K562 (cell line): Measurements from ENCODE around the gene RECQL5. TPM values are rescaled to one million over a fixed set of nuclear protein-coding genes. Genes with fewer than 3 reads are reported as not detected.

ENCODE experiments used
- ATAC-seq: fragments of 200-7000 bp; cut with Tn5 transposase; 3 replicates; pipeline ENCODE4 v1.9.1; 2020; ENCODE audit warnings: moderate library complexity
- BruUV-seq: library from RNA; stranded (reverse); fragments of 400-500 nt; replicated peaks from 2 replicates; lab custom pipeline; 2021; lab: Mats Ljungman, UMichigan
- CTCF ChIA-PET: fragments of 300-600 bp; formaldehyde crosslinking; extraction: SDS; loops from one replicate; lab custom pipeline; 2021; ENCODE audit warnings: low intra/inter-chr PET ratio; lab: Yijun Ruan, JAX
- POLR2A ChIA-PET: fragments of 300-600, 350-650 bp; sonication (Branson Sonifier 250); formaldehyde crosslinking; extraction: SDS; loops from one replicate; lab custom pipeline; 2021; ENCODE audit warnings: antibody characterized with exemption, inconsistent platforms; lab: Yijun Ruan, JAX
- DNase-seq, 4 experiments: peaks; one replicate each; pipeline versions ENCODE4 v3.0.0 to v3.0.0-alpha.2; 2011 to 2018; ENCODE audit warnings: low spot score in 3 of 4, mixed read lengths in 3 of 4; ENCODE audit errors: extremely low read depth in 1 of 4
- FAIRE-seq: peaks from 2 replicates; lab custom pipeline; 2011; peaks lifted over from hg19 to GRCh38; lab: Jason Lieb, UNC
- H2AFZ ChIP-seq: 2 replicates; pipeline ENCODE4 v1.6.0; 2011; ENCODE audit warnings: low read depth, low read length, control low read depth, inconsistent platforms
- H3K27ac ChIP-seq: fragments of 200-600 bp; 3 replicates; pipeline ENCODE4 v1.8.0; 2011; ENCODE audit warnings: low read depth, mild to moderate bottlenecking, control low read depth, inconsistent platforms, low read length, moderate library complexity, mixed read lengths; ENCODE audit errors: extremely low read depth
- H3K27me3 ChIP-seq, 2 experiments: fragments of 300-600 bp in 1 of 2; 2 replicates in 1 of 2; 3 replicates in 1 of 2; pipeline versions ENCODE4 v1.6.0 to v1.8.0; 2011; ENCODE audit warnings: inconsistent platforms in 2 of 2, low read length in 2 of 2, mild to moderate bottlenecking in 1 of 2, mixed read lengths in 1 of 2, moderate library complexity in 1 of 2; ENCODE audit not compliant: control insufficient read depth in 2 of 2, insufficient read depth in 2 of 2
- H3K36me3 ChIP-seq: fragments of 300-600 bp; 3 replicates; pipeline ENCODE4 v1.8.0; 2011; ENCODE audit warnings: mild to moderate bottlenecking, low read length, inconsistent platforms; ENCODE audit not compliant: control insufficient read depth, insufficient read depth
- H3K4me1 ChIP-seq, 2 experiments: fragments of 200-600 bp in 1 of 2; replicated peaks in 1 of 2; 2 replicates in 1 of 2; 3 replicates in 1 of 2; pipeline versions ENCODE4 v1.5.1 to v1.8.0; 2011; ENCODE audit warnings: inconsistent platforms in 2 of 2, low read length in 2 of 2, mild to moderate bottlenecking in 1 of 2, mixed read lengths in 1 of 2, moderate library complexity in 1 of 2; ENCODE audit not compliant: control insufficient read depth in 2 of 2, insufficient read depth in 2 of 2
- H3K4me2 ChIP-seq: 2 replicates; pipeline ENCODE4 v1.6.1; 2011; ENCODE audit warnings: low read length, control low read depth, inconsistent platforms, mixed read lengths; ENCODE audit not compliant: insufficient read depth
- H3K4me3 ChIP-seq: fragments of 200-600 bp; sonication (generic), shearing (Covaris generic); 2 replicates; pipeline ENCODE4 v1.5.1; 2016; ENCODE audit warnings: control low read depth, inconsistent platforms
- H3K79me2 ChIP-seq: fragments of 200-600 bp; 3 replicates; pipeline ENCODE4 v1.8.0; 2011; ENCODE audit warnings: low read length, inconsistent platforms; ENCODE audit not compliant: control insufficient read depth, insufficient read depth
- H3K9ac ChIP-seq, 2 experiments: 2 replicates each; pipeline versions ENCODE4 v1.6.0 to v1.6.1; 2011; ENCODE audit warnings: low read depth in 2 of 2, low read length in 2 of 2, control low read depth in 1 of 2, inconsistent platforms in 1 of 2, mild to moderate bottlenecking in 1 of 2, mixed read lengths in 1 of 2; ENCODE audit not compliant: insufficient read depth in 1 of 2
- H3K9me1 ChIP-seq: one replicate; pipeline ENCODE4 v1.6.0; 2011; ENCODE audit warnings: inconsistent platforms, mild to moderate bottlenecking, low read length, moderate library complexity; ENCODE audit not compliant: control insufficient read depth, insufficient read depth
- H3K9me3 ChIP-seq: replicated peaks from 2 replicates; pipeline ENCODE4 v1.5.1; 2011; ENCODE audit warnings: low read depth, low read length, inconsistent platforms; ENCODE audit not compliant: control insufficient read depth, insufficient read depth
- H4K20me1 ChIP-seq: replicated peaks from 2 replicates; pipeline ENCODE4 v1.6.1; 2011; ENCODE audit warnings: low read length, inconsistent platforms, mixed read lengths; ENCODE audit not compliant: control insufficient read depth, insufficient read depth
- ARID1B ChIP-seq: fragments of 450-650 bp; IDR thresholded peaks from 2 replicates; pipeline ENCODE4 v1.6.1; 2016; ENCODE audit warnings: antibody characterized with exemption, mild to moderate bottlenecking, inconsistent platforms
- CBFA2T2 ChIP-seq: fragments of 450-650 bp; conservative IDR thresholded peaks from 2 replicates; pipeline ENCODE4 v1.6.1; 2017; ENCODE audit warnings: mild to moderate bottlenecking
- CBFA2T3 ChIP-seq: fragments of 450-650 bp; IDR thresholded peaks from 2 replicates; pipeline ENCODE4 v1.6.1; 2017
- DPF2 ChIP-seq: fragments of 450-650 bp; IDR thresholded peaks from 2 replicates; pipeline ENCODE4 v1.6.1; 2016
- GTF2E2 ChIP-seq: fragments of 200-800 bp; sonication (Bioruptor generic); IDR thresholded peaks from 2 replicates; pipeline ENCODE4 v1.6.1; 2016; ENCODE audit warnings: missing genetic modification characterization, missing compliant biosample characterization
- HMBOX1 ChIP-seq: sonication (generic); IDR thresholded peaks from 2 replicates; pipeline ENCODE4 v1.6.1; 2016
- NFIC ChIP-seq: fragments of 450-650 bp; IDR thresholded peaks from 2 replicates; pipeline ENCODE4 v1.6.1; 2017; ENCODE audit warnings: mild to moderate bottlenecking, inconsistent platforms
- RBM39 ChIP-seq: fragments of 200-400 bp; formaldehyde crosslinking; optimal IDR thresholded peaks from 2 replicates; pipeline ENCODE3; 2018; ENCODE audit warnings: low read depth, low read length
- USF2 ChIP-seq: sonication (generic); formaldehyde crosslinking; IDR thresholded peaks from 2 replicates; pipeline ENCODE4 v1.5.0; 2020; ENCODE audit warnings: missing genetic modification reagents
- YY1 ChIP-seq, 3 experiments: IDR thresholded peaks; 2 replicates each; pipeline ENCODE4 v1.6.1; 2011; ENCODE audit warnings: low read length in 2 of 3, mild to moderate bottlenecking in 2 of 3, moderate library complexity in 2 of 3, borderline replicate concordance in 1 of 3, control low read depth in 1 of 3, low read depth in 1 of 3; ENCODE audit not compliant: insufficient read depth in 3 of 3, insufficient replicate concordance in 2 of 3, control insufficient read depth in 1 of 3, insufficient read length in 1 of 3; ENCODE audit errors: extremely low read depth in 1 of 3
- ZFP36 ChIP-seq: fragments of 150-350 bp; IDR thresholded peaks from 2 replicates; pipeline ENCODE4 v1.6.1; 2018; ENCODE audit warnings: low read length, low read depth; ENCODE audit not compliant: partially characterized antibody
- ZNF134 ChIP-seq: fragments of 250-450 bp; sonication (Bioruptor Pico); conservative IDR thresholded peaks from 2 replicates; pipeline ENCODE4 v1.4.0; 2020
- ZNF184 ChIP-seq: sonication (generic); formaldehyde crosslinking; IDR thresholded peaks from 2 replicates; pipeline ENCODE4 v1.5.0; 2020; ENCODE audit warnings: missing genetic modification reagents
- ZNF592 ChIP-seq: fragments of 450-650 bp; IDR thresholded peaks from 2 replicates; pipeline ENCODE4 v1.6.1; 2017; ENCODE audit warnings: antibody characterized with exemption, mild to moderate bottlenecking
- WGBS: fragments of 100-300 bp; shearing (Covaris generic); methylation state at CpG from one replicate; pipeline ENCODE4 v1.1.6; 2016; ENCODE audit warnings: low coverage, mixed read lengths; ENCODE audit not compliant: insufficient coverage; ENCODE audit errors: missing lambda C conversion rate; 5-methylcytosine and 5-hydroxymethylcytosine counted together
- in situ Hi-C: fragments of 300-500 bp; cut with MboI; formaldehyde crosslinking; loops from 4 replicates; pipeline ENCODE4 v1.15.0; 2018; ENCODE audit warnings: inconsistent platforms, mixed read lengths
- intact Hi-C: fragments of 100-400 bp; cut with micrococcal nuclease; formaldehyde crosslinking; loops from 2 replicates; pipeline ENCODE4 v1.14.2; 2022
- polyA plus RNA-seq, 8 experiments: library from polyadenylated mRNA; depleted of rRNA in 4 of 8; stranded (reverse) in 5 of 8; unstranded in 3 of 8; fragments of >200 nt; fragmentation: Nextera tagmentation in 2 of 8; fragmentation: Illumina TruSeq in 1 of 8; extraction: Ambion mirVana in 2 of 8; extraction: Trizol in 1 of 8; gene quantifications; 2 replicates each; pipeline versions ENCODE4 v1.2.1 to v1.2.3, GENCODE V29; 2011 to 2014; ENCODE audit warnings: inconsistent platforms in 1 of 8, missing spikeins in 1 of 8
- total RNA-seq, 7 experiments: library from RNA; depleted of rRNA in 6 of 7; stranded (reverse); fragments of >200 nt in 6 of 7; fragmentation: Illumina TruSeq in 2 of 7; extraction: Trizol in 2 of 7; gene quantifications; 2 replicates each; pipeline versions ENCODE4 v1.2.1 to v1.2.3, GENCODE V29; 2011 to 2021; ENCODE audit warnings: low replicate concordance in 1 of 7

RECQL5 gene
- total and polyA plus RNA-seq, 9 of the 15 experiments (the other 6 are each of a cell fraction or from before 2014, with no cell fraction given) = 4.1 to 34.8 (median 16.4) TPM

GRCh38 chr17:75643643-75644017 is 23.3 kb downstream of the RECQL5 start (continued):
- TF ChIP-seq ZNF592 = no peak
- TF ChIP-seq USF2 = no peak

- FAIRE-seq (peak; percentile 94), DNase-seq (peak; percentile 42 to 78 (median 60)), ATAC-seq (peak; percentile 89)
- Histone ChIP-seq H3K9ac (peak overlapping the region in 1 of 2 experiments; percentile 86; a peak in 2 of 4 replicates), H3K9me3 (no peaks in the 10 kb centered on the region), H2AFZ (no peak overlapping the region), H3K27ac (no peak overlapping the region; the same call in 2 of the 3 replicates), H3K4me3 (no peak overlapping the region), H3K36me3 (peaks cover 3% of the 10 kb centered on the region; the same call in 1 of the 3 replicates), H3K27me3 (no peaks in the 10 kb centered on the region), H4K20me1 (0 out of 2 replicates have a peak, but pooled peaks cover 6% of the 10 kb centered on the region), H3K9me1 (peaks cover 3% of the 10 kb centered on the region), H3K4me1 (peaks cover 15 to 34% of the 10 kb centered on the region in 2 experiments; a peak in 4 of 5 replicates), H3K79me2 (no peaks in the 10 kb centered on the region), H3K4me2 (peak overlapping the region; percentile 48)
- WGBS = 66% methylated on average over 17 of the region's 17 CpGs
- CTCF ChIA-PET = no interaction called here
- no TSS peak for BruUV-seq
- intact Hi-C loops = no loop called here
- POLR2A ChIA-PET = interaction anchor here (0.5 to 3.4 kb wide), 5 partner anchors 9 to 401 kb away, joined by 3 to 15 read pairs (median 3); partner anchors contain the start of gene SMIM5
- in situ Hi-C loops = no loop called here
- peak; percentile 14; the same call in 1 of the 2 replicates for TF ChIP-seq HMBOX1
- peak; percentile 24 for TF ChIP-seq ZFP36
- TF ChIP-seq RBM39 = no peak
- no peak for TF ChIP-seq ZNF184 (CRISPR knock-in tag)
- peak; percentile 35; the same call in 1 of the 2 replicates for TF ChIP-seq CBFA2T2
- TF ChIP-seq NFIC = 0 out of 2 replicates have a peak, but pooled peaks have one; percentile 7
- TF ChIP-seq ZNF134 = no peak
- TF ChIP-seq CBFA2T3 = peak; percentile 65
- TF ChIP-seq YY1 (IDR thresholded peaks at IDR 0.05; ENCODE audit: borderline replicate concordance in 1 of 3, control insufficient read depth in 1 of 3, extremely low read depth in 1 of 3, insufficient read depth in 3 of 3, insufficient read length in 1 of 3, insufficient replicate concordance in 2 of 3, low read depth in 1 of 3, low read length in 2 of 3) = peak in 1 of 3 experiments; percentile 39
- peak; percentile 51; the same call in 1 of the 2 replicates for TF ChIP-seq ARID1B
- TF ChIP-seq GTF2E2 (tag) = no peak
- peak; percentile 60; the same call in 1 of the 2 replicates for TF ChIP-seq DPF2
Measured at GRCh38 chr17:75642784-75643642, 23.9 kb downstream of the RECQL5 start.
